Activated naive CD4-positive, alpha-beta T cell treated with anti-CD3 and anti-CD28 coated beads, Interleukin-2, amount 50 U/mL, for 72 hours (primary cell): ENCODE results near the gene SLC13A3. TPM values are rescaled to one million over a fixed set of nuclear protein-coding genes. Genes with fewer than 3 reads are reported as not detected.

ENCODE experiments used
- ATAC-seq, 2 donors: fragments of 150-1000 bp; cut with Tn5 transposase; 2 replicates each; pipeline ENCODE4 v1.10.0; 2021; ENCODE audit warnings: mild to moderate bottlenecking in 2 of 2, moderate library complexity in 2 of 2
- DNase-seq, 2 donors: peaks; one replicate each; pipeline ENCODE4 v3.0.0; 2021 to 2022; ENCODE audit warnings: low spot score in 2 of 2
- H3K27ac Mint-ChIP-seq, 2 donors: one replicate each; pipeline ENCODE4 v1.8.0; 2022; ENCODE audit warnings: mild to moderate bottlenecking in 2 of 2, mixed read lengths in 2 of 2
- H3K36me3 Mint-ChIP-seq, 2 donors: one replicate each; pipeline ENCODE4 v1.8.0; 2022; ENCODE audit warnings: mixed read lengths in 2 of 2
- H3K9me3 Mint-ChIP-seq, 2 donors: one replicate each; pipeline ENCODE4 v1.8.0; 2022; ENCODE audit warnings: mixed read lengths in 2 of 2
- total RNA-seq, 2 donors: library from RNA; stranded (reverse); gene quantifications; one replicate each; pipeline ENCODE4 v1.2.3, GENCODE V29; 2022

The SLC13A3 gene
- total RNA-seq, 2 donors from 2014 or later: not detected

- H3K36me3 Mint-ChIP-seq: no peaks in the 10 kb centered on the region
- ATAC-seq (no peak), DNase-seq (no peak)
- no peak overlapping the region for H3K27ac Mint-ChIP-seq
- H3K9me3 Mint-ChIP-seq: no peaks in the 10 kb centered on the region
Observed at GRCh38 chr20:46583411-46584214, 67.6 kb downstream of the SLC13A3 start.

GRCh38 chr20:46582648-46583047 is 68.6 kb downstream of the SLC13A3 start:
- Mint-ChIP-seq H3K27ac (no peak overlapping the region), H3K36me3 (no peaks in the 10 kb centered on the region)

GRCh38 chr20:46581391-46581790 is 69.9 kb downstream of the SLC13A3 start:
- ATAC-seq: no peak
- Mint-ChIP-seq H3K27ac (no peak overlapping the region), H3K9me3 (no peaks in the 10 kb centered on the region), H3K36me3 (no peaks in the 10 kb centered on the region)
- DNase-seq: no peak

More at GRCh38 chr20:46582648-46583047, 68.6 kb downstream of the SLC13A3 start:
- H3K9me3 Mint-ChIP-seq: no peaks in the 10 kb centered on the region
- no peak for DNase-seq
- ATAC-seq: no peak

GRCh38 chr20:46580613-46581205 is 70.5 kb downstream of the SLC13A3 start:
- no peaks in the 10 kb centered on the region for H3K36me3 Mint-ChIP-seq
- no peak overlapping the region for H3K27ac Mint-ChIP-seq
- H3K9me3 Mint-ChIP-seq: no peaks in the 10 kb centered on the region
- ATAC-seq: no peak
- no peak for DNase-seq

GRCh38 chr20:46578745-46579144 is 72.5 kb downstream of the SLC13A3 start:
- no peaks in the 10 kb centered on the region for H3K9me3 Mint-ChIP-seq
- H3K27ac Mint-ChIP-seq: no peak overlapping the region
- no peak for DNase-seq
- no peak for ATAC-seq
- H3K36me3 Mint-ChIP-seq: no peaks in the 10 kb centered on the region

GRCh38 chr20:46576774-46577395 is 74.4 kb downstream of the SLC13A3 start:
- Mint-ChIP-seq H3K27ac (no peak overlapping the region), H3K36me3 (no peaks in the 10 kb centered on the region), H3K9me3 (no peaks in the 10 kb centered on the region)
- DNase-seq (no peak), ATAC-seq (no peak)

- H3K36me3 Mint-ChIP-seq: no peaks in the 10 kb centered on the region
- ATAC-seq (peak in 1 of 2 donors; percentile 47), DNase-seq (no peak)
- no peaks in the 10 kb centered on the region for H3K9me3 Mint-ChIP-seq
- H3K27ac Mint-ChIP-seq: no peak overlapping the region
Observed at GRCh38 chr20:46575937-46576461, 75.3 kb downstream of the SLC13A3 start.

- no peaks in the 10 kb centered on the region for H3K9me3 Mint-ChIP-seq
- no peak for DNase-seq
- no peak overlapping the region for H3K27ac Mint-ChIP-seq
- ATAC-seq: no peak
- no peaks in the 10 kb centered on the region for H3K36me3 Mint-ChIP-seq
Observed at GRCh38 chr20:46575394-46575793, 75.9 kb downstream of the SLC13A3 start.

- DNase-seq (no peak), ATAC-seq (no peak)
- Mint-ChIP-seq H3K9me3 (no peaks in the 10 kb centered on the region), H3K36me3 (no peaks in the 10 kb centered on the region), H3K27ac (no peak overlapping the region)
Observed at GRCh38 chr20:46573788-46574584, 77.3 kb downstream of the SLC13A3 start.

GRCh38 chr20:46573234-46573633 is 78.0 kb downstream of the SLC13A3 start:
- no peak for DNase-seq
- no peak for ATAC-seq
- no peaks in the 10 kb centered on the region for H3K9me3 Mint-ChIP-seq
- H3K36me3 Mint-ChIP-seq: no peaks in the 10 kb centered on the region
- no peak overlapping the region for H3K27ac Mint-ChIP-seq

GRCh38 chr20:46572790-46573189 is 78.5 kb downstream of the SLC13A3 start:
- DNase-seq: no peak
- no peak overlapping the region for H3K27ac Mint-ChIP-seq
- H3K9me3 Mint-ChIP-seq: no peaks in the 10 kb centered on the region
- H3K36me3 Mint-ChIP-seq: no peaks in the 10 kb centered on the region
- ATAC-seq: no peak

GRCh38 chr20:46572153-46572552 is 79.1 kb downstream of the SLC13A3 start:
- ATAC-seq: no peak
- H3K36me3 Mint-ChIP-seq: no peaks in the 10 kb centered on the region
- DNase-seq: no peak
- H3K27ac Mint-ChIP-seq: no peak overlapping the region
- H3K9me3 Mint-ChIP-seq: no peaks in the 10 kb centered on the region

- no peak overlapping the region for H3K27ac Mint-ChIP-seq
- H3K36me3 Mint-ChIP-seq: no peaks in the 10 kb centered on the region
- no peak for DNase-seq
- H3K9me3 Mint-ChIP-seq: no peaks in the 10 kb centered on the region
- no peak for ATAC-seq
Observed at GRCh38 chr20:46571418-46571817, 79.8 kb downstream of the SLC13A3 start.

- DNase-seq (no peak), ATAC-seq (no peak)
- no peak overlapping the region for H3K27ac Mint-ChIP-seq
- H3K9me3 Mint-ChIP-seq: no peaks in the 10 kb centered on the region
- no peaks in the 10 kb centered on the region for H3K36me3 Mint-ChIP-seq
Observed at GRCh38 chr20:46570956-46571355, 80.3 kb downstream of the SLC13A3 start.

GRCh38 chr20:46569961-46570360 is 81.3 kb downstream of the SLC13A3 start:
- ATAC-seq (no peak), DNase-seq (no peak)
- Mint-ChIP-seq H3K36me3 (no peaks in the 10 kb centered on the region), H3K27ac (no peak overlapping the region), H3K9me3 (no peaks in the 10 kb centered on the region)

- Mint-ChIP-seq H3K36me3 (no peaks in the 10 kb centered on the region), H3K27ac (no peak overlapping the region), H3K9me3 (no peaks in the 10 kb centered on the region)
- ATAC-seq (no peak), DNase-seq (no peak)
Observed at GRCh38 chr20:46568570-46569129, 82.6 kb downstream of the SLC13A3 start.
